Type B pancreatic cell (in vitro differentiated cells): ENCODE measurements around the gene CPED1. TPM values are rescaled to one million over a fixed set of nuclear protein-coding genes. Genes with fewer than 3 reads are reported as not detected.

Source experiments
- DNase-seq: peaks from one replicate; pipeline ENCODE4 v3.0.0; 2021; ENCODE audit warnings: mixed read lengths; ENCODE audit not compliant: unreplicated experiment; ENCODE audit errors: extremely low spot score
- H3K27ac Mint-ChIP-seq: 2 replicates; pipeline ENCODE4 v1.8.0; 2021; ENCODE audit warnings: mild to moderate bottlenecking, mixed read lengths
- H3K27me3 Mint-ChIP-seq: 2 replicates; pipeline ENCODE4 v1.8.0; 2021; ENCODE audit warnings: mixed read lengths
- H3K36me3 Mint-ChIP-seq: 2 replicates; pipeline ENCODE4 v1.8.0; 2021; ENCODE audit warnings: mixed read lengths
- H3K4me1 Mint-ChIP-seq: one replicate; pipeline ENCODE4 v1.8.0; 2021; ENCODE audit warnings: mixed read lengths; ENCODE audit not compliant: unreplicated experiment
- H3K4me3 Mint-ChIP-seq: 2 replicates; pipeline ENCODE4 v1.8.0; 2021; ENCODE audit warnings: mild to moderate bottlenecking, mixed read lengths
- H3K9me3 Mint-ChIP-seq: 2 replicates; pipeline ENCODE4 v1.8.0; 2021; ENCODE audit warnings: mixed read lengths
- CTCF ChIP-seq: fragments of 200-600 bp; sonication (generic); conservative IDR thresholded peaks from 2 replicates; pipeline ENCODE4 v1.5.0; 2021; ENCODE audit warnings: antibody characterized with exemption, mild to moderate bottlenecking
- total RNA-seq: library from RNA; stranded (reverse); gene quantifications from 2 replicates; pipeline ENCODE4 v1.2.1, GENCODE V29; 2021; ENCODE audit warnings: low replicate concordance

The CPED1 gene
- total RNA-seq, 1 donor from 2014 or later = 45.4 TPM

- TF ChIP-seq CTCF = no peak
- no peaks in the 10 kb centered on the region for H3K9me3 Mint-ChIP-seq
- H3K4me1 Mint-ChIP-seq = no peaks in the 10 kb centered on the region
- DNase-seq = no peak
- peaks cover 3% of the 10 kb centered on the region for H3K36me3 Mint-ChIP-seq
- no peak overlapping the region for H3K27ac Mint-ChIP-seq
- no peak overlapping the region for H3K4me3 Mint-ChIP-seq
- H3K27me3 Mint-ChIP-seq = no peaks in the 10 kb centered on the region
Observed at GRCh38 chr7:121140790-121141189, 152.3 kb downstream of the CPED1 start.

DNA sequence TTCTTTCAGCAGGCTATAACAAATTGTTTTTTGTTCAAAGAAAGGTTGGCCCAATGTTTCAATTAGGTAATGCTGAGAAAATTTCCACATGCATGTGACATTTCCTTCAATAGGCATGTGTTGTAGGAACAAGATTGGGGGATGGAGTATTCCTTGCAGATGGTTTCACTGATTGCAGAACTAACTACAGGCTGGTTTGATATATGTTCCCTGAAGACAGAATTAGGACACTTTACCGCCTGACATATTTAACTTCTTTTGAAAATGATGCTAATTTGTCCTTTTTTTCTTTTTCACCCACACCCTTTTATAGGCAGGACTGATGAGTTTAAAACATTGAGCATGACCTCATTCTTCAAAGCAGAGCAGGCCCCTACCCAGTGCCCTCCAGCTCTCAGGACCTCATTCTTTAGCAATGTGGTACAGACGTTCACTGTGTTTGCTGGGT is 163.3 kb downstream of the CPED1 start:
- DNase-seq = no peak
- H3K27ac Mint-ChIP-seq = peak overlapping the region; percentile 35
- no peaks in the 10 kb centered on the region for H3K9me3 Mint-ChIP-seq

GRCh38 chr7:121153411-121153810 is 164.9 kb downstream of the CPED1 start:
- peaks cover 6% of the 10 kb centered on the region for H3K4me1 Mint-ChIP-seq
- H3K27ac Mint-ChIP-seq = no peak overlapping the region
- no peak for TF ChIP-seq CTCF
- H3K4me3 Mint-ChIP-seq = no peak overlapping the region
- no peaks in the 10 kb centered on the region for H3K9me3 Mint-ChIP-seq
- H3K36me3 Mint-ChIP-seq = peaks cover 4% of the 10 kb centered on the region
- DNase-seq = no peak
- no peaks in the 10 kb centered on the region for H3K27me3 Mint-ChIP-seq

More for the DNA sequence above, 163.3 kb downstream of the CPED1 start:
- no peak overlapping the region for H3K4me3 Mint-ChIP-seq
- no peaks in the 10 kb centered on the region for H3K27me3 Mint-ChIP-seq
- H3K4me1 Mint-ChIP-seq = peaks cover 6% of the 10 kb centered on the region
- H3K36me3 Mint-ChIP-seq = peaks cover 4% of the 10 kb centered on the region
- no peak for TF ChIP-seq CTCF

DNA sequence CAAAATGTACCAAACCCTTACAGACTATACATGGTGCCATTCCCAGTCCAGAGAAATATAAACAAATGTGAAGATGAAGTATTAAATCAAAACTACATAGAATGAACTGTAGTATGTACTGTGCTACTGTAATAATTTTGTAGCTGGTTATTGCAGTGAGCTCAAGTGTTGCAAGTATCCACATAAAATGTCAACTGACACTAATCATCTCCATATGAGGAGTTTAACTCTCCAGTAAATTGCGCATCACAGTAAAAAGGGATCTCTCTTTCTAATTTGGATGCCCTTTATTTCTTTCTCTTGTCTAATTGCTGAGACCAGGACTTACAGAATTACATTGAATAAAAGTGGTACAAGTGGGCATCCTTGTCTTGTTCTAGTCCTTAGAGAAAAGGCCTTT is 165.5 kb downstream of the CPED1 start:
- H3K4me1 Mint-ChIP-seq = peaks cover 6% of the 10 kb centered on the region
- H3K27me3 Mint-ChIP-seq = no peaks in the 10 kb centered on the region
- no peak for TF ChIP-seq CTCF
- no peak overlapping the region for H3K27ac Mint-ChIP-seq
- H3K36me3 Mint-ChIP-seq = peaks cover 4% of the 10 kb centered on the region
- no peak overlapping the region for H3K4me3 Mint-ChIP-seq
- no peaks in the 10 kb centered on the region for H3K9me3 Mint-ChIP-seq
- no peak for DNase-seq

- Mint-ChIP-seq H3K27ac (no peak overlapping the region), H3K4me3 (no peak overlapping the region), H3K36me3 (no peaks in the 10 kb centered on the region), H3K9me3 (no peaks in the 10 kb centered on the region), H3K27me3 (no peaks in the 10 kb centered on the region), H3K4me1 (peaks cover 2% of the 10 kb centered on the region)
- DNase-seq = no peak
- TF ChIP-seq CTCF = no peak
Observed at GRCh38 chr7:121156825-121157224, 168.3 kb downstream of the CPED1 start.

- no peak overlapping the region for H3K4me3 Mint-ChIP-seq
- TF ChIP-seq CTCF = no peak
- no peaks in the 10 kb centered on the region for H3K4me1 Mint-ChIP-seq
Observed at GRCh38 chr7:121157341-121157751, 168.8 kb downstream of the CPED1 start.

More at GRCh38 chr7:121157341-121157751, 168.8 kb downstream of the CPED1 start:
- Mint-ChIP-seq H3K27ac (no peak overlapping the region), H3K36me3 (no peaks in the 10 kb centered on the region), H3K27me3 (no peaks in the 10 kb centered on the region), H3K9me3 (no peaks in the 10 kb centered on the region)
- no peak for DNase-seq
